Left forelimb (tissue), 1 donor: Measurements from ENCODE around the gene MEGF6.

Experiments used
- DNase-seq: peaks from one replicate; pipeline ENCODE4 v3.0.0-alpha.2; 2018; ENCODE audit warnings: low spot score

MEGF6 gene

DNA sequence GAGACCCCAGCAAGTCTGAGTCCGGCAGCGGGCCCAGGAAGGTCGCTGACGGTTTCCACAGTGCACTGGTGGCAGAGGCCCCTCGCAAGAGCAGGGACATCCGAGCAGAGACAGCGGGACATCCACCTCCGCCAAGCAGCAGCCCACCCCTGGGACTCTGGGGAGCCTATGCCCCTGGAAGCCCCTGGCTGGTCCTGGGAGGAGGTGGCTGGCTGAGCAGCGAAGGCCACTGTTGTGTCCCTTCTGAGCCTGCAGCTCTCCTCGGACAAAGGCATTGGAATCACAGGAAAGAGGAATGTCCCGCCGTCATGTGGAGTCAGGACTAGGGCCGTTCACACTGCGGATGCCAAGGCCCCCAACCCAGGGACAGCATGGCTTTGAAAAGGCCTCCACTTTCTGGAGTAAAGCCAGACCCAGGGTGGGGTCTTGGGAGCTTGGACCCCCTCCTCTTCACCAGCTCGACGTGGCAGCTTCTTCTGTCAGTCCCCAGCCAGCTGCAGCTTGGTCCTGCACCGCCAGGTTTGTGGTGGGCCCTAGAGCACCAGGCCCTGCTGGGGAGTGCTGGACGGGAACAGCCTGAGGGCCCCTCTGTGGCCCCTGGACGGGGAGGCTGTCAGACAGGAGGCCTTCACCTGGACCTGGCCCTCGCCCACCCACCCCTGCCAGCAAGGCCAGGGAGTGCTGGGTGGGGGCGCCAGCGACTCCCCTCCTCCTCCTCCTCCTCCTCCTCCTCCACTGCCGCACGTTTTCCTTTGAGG, 1.4 kb downstream of the MEGF6 start:
- DNase-seq: no peak

DNA sequence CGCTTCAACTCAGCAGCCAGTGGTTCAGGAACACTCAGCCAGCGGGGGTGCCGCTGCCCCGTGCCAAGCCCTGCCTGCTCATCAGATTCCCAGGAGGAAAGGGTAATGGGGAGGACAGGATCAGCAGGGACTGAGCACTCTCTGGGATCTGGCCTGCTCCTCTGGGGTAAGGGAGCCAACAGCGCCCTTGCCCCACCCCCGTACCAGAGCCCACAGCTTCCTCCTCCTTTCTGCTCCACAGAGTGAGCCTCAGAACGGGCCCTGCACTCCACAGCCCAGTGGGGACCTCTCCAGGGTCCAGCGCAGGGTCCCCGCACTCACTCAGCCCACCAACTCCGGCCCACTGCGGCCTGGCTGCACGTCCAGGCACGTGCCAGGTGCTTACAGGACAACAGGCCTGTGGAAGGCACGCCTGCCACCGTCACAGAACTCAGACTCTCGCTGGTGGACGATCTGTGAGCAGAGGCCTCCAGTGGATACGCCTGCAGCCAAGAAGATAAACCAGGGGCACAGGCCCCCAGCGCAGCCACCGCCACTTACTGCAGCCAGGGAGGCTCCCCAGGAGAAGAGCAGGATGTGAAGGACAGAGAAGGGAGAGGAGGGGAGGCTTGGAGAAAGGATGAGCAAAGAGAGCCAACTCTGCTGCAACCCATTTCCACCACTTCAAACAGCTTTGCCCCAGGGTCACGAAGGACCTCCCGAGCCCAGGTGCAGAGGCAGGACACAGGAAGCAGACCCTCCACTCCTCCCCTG, 2.1 kb downstream of the MEGF6 start:
- no peak for DNase-seq

DNA sequence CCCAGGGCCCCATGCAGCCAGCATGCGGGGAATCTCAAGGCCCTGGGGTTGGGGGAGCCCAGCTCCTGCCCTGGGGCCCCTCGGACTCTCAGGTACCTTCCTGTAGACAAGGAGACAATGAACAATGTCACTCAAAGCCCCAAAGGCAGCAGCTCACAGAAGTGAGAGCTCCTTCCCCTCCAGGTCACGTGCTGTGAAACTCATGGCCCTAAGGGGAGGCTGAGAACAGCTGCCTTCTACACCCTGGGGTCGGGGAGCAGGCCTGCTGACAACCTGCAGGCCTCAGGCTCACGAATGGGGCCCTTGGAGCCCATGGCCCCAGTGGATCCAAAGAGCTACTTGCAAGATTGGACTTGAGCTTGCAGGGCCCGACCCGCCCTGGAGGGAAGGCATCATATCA, 3.2 kb downstream of the MEGF6 start:
- DNase-seq: no peak

DNA sequence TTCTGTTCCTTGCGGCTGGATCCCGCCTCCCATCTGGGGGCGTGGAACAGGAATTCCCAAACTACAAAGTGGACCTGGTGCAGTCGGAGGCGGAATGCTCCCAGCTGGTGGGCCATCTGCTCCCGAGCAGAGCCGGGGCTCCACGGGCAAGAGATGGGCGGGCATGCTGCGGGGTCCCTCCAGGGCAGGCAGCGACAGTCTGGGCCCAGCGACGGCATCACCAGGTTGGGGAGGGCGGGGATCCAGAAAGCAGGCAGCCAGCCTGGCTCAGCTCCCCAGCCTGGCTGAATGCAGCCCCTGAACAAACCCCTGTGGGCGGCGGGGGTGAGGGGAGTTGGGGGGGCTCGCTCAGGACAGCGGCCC, 3.6 kb downstream of the MEGF6 start:
- DNase-seq: no peak

DNA sequence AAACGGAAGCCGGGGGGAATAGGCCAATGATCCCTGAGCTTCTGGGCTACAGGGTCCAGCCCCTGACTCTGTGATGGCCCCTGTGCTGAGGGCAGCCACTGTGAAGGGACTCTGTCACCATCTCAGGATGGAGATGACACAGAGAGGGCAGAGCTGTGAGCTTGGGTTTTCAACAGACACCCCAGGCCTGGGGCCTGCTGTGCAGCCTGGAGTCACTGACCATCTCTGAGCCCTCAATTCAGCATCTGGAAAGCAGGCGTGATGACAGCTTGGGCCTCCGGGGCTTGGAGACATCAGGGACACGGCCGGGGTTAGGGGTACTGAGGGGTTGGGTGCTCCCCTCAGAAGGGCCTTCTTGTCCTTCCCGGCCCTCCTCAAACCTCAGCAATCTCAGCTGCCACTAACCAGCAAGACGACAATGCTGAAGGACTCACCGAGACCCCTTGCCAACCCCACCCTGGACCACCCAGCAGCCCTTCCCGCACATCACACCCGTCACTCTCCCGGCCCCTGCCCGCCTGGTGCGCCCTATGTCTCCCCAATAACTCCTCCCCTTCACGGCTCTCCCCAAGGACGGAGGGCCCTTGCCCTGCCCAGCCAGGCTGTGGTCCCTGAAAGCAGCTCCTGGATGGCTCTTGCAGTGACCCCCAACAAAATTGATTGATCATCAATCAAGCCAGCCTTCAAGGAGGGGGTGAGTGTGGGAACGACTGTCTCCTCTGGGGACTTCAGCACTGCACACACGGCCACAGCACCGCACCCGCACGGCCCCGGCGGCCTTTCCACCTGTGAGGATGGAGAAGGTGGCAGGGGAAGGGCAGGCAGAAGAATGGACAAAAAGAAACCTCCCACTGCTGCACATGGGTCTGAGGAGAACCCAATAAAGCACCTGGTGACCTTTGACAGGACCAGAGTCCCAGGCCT, 4.3 kb downstream of the MEGF6 start:
- no peak for DNase-seq

DNA sequence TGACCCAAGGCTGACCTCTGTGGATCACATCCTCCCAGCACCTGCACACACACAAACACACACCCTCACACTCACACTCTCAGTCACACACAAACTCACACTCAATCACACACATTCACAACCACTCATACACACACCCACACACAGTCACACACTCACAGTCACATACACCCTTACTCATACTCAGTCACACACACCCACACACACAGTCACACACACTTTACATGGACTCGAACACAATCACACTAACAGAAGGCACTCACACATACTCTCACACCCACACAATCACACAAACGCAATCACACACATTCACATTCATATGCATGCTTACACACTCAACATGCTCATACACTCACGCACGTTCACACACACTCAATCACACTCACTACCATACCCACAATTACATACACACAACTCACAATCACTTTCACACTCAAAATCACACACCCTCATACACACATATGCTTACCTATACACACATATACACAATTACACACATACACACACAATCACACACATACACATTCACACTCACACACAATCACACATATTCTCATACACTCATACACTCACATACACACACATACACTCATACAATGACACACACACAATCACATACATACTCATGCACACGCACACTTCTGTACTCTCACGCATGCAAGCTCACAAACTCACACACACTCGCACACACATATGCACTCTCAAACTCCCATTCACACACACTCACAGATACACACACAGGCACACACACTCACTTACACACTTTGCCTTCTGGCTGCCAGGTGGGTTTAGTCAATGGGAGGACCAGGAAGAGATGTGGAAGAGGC, 6.1 kb downstream of the MEGF6 start:
- DNase-seq: no peak

DNA sequence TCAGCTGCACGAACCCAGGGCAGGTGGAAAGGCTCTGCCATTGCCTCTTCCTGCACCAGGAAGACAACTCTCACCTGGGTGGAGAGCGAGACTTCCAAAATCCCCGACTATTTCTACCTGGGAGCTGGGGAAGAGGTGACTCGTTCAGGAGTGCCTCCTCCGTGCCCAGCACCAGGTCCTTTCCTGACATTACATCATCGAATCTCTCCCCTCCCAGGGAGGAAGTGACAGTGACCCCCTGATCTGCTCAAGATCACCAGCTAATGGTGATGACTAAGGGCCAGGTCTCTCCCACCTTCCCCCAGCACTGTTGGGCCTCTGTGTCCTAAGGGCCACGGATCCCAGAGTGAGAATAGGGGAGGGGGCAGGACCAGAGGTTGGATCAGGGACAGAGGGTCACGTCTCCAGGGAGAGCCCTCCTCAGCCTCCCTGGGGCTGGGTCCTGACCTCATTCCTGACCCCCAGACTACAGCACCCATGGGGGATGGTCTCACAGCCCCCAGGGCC, 6.8 kb downstream of the MEGF6 start:
- no peak for DNase-seq

DNA sequence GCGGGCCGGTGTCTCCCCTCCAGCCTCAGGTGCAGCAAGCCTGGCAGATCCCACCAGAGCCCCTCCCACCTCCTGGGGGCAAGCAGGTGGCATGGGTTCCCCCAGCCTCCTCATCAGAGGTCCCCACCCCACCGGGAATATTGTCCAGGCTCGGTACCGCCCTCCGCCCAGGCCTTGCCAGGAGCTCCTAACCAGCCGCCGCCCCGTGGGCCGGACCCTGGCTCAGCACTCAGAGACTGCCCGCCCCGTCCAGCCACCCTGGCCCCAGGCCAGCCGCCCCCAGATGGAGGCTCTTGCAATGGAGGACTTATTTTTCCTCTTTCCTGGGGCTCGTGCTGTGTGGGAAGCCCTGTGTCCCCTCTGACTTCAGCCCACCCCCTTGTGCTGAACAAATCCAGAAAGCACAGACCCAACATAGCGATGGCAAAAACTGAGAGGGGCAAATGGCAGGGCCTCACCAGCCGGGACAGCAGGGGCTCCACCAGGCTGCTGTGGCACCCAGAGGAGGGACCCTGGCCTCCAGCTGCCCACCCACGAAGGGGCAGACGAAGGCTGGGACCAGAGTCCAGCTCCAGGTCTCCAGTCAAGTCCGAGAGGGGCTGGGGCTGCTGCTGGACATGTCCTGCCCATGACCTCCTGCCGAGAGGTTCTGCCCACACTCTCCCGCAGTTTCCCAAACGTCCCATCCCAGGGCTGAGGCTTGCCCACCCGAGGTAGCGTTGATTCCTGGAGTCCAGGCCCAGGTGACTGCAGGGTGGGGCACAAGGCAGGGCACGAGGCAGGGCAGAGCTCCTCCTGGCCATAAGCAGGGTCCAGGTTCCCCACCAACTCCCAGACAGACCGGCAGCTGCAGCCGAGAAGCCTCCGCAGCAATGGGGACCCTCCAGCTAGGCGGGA, 7.5 kb downstream of the MEGF6 start:
- no peak for DNase-seq

DNA sequence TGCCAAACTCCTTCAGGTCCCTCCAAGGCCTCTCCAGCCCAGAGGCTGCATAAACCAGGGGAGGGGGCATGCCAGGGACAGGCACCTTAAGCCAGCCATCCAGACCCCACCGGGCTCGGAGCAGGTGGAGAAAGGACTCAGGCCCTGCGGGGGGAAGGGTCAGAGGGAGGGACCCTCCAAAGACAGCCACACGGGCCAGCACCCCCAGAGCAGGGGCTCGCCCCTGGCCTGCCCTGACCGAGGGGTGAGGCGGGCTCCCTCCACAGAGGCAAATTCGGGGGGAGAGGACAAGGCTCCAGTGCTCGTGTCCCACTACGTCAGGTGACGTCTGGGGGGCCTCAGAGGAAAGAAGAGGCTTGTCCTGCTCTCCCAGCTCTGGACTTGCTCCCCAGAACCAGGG, 8.2 kb downstream of the MEGF6 start:
- DNase-seq: no peak

DNA sequence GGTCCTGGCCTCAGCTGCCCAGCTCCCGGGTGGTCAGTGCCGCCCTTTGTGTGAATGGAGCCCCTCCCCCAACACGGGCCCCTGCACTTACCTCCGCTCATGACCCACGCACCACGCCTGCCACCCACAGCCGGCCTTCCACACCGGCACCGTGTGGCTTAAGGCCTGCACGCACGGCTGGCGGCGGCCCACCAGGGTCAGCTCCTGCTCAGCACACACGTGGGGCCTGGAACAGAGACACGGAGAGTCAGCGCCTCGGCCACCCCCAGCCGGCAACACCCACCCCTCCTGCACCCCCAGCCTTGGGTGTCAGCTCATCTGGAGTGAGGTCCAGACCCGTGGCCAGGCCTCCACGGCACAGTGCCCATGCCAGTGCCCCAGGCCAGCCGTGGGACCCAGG, 8.9 kb downstream of the MEGF6 start:
- no peak for DNase-seq

DNA sequence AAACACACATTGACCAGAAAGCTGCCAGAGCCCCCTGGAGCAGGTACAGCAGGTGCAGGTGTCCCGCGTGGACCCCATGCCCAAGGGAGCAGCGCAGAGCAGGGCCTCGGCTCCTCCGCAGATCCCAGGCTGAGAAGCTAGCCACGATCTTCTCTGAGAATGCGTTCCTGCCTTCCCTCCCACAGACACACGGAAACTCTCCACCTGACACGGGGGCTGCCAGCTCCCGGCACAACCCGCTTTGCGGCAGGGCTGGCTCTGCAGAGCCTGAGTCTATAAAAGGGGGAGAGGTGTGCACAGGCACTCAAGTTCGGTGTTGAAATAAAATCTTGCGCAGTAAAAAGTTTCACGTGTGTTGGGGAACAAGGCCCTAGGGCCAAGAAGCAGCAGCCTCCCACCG, 9.6 kb downstream of the MEGF6 start:
- no peak for DNase-seq

DNA sequence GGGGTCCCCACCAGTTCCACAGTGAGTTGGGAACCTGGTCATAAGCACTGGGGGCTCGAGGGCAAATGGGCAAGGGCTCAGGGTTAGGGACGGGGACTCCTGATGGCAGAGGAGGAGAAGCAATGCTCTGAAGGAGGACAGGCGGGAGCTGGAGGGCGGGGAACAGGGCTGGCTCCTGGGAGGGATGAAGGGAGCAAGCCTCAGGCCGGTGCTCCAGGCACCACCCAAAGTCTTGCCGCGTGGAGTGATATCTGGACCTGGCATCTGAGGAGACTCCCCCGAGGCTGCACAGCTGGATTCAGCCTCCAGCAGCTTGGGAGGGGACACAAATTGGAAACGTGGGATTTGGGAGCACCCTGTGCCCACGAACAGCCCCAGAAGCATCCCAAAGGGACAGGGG, 11.0 kb downstream of the MEGF6 start:
- no peak for DNase-seq

DNA sequence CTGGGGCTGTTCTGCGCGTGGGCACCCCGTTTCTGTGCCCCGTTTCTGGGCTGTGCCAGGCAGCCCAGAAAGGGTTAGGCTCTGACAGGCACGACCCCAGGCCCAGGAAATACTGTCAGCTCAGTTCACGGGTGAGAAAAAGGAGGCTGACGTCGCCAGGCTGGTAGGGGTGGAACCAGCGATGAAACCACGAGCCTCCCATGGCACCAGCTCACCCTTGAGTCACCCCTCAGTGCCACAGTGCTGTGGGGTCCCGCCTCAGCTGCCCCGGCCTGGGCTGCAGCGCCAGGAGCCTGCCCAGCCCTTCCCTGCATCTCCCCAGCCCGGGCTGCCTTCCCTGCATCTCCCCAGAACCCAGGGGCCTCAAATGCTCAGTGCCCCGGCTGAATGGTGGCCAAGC, 11.5 kb downstream of the MEGF6 start:
- DNase-seq: no peak

DNA sequence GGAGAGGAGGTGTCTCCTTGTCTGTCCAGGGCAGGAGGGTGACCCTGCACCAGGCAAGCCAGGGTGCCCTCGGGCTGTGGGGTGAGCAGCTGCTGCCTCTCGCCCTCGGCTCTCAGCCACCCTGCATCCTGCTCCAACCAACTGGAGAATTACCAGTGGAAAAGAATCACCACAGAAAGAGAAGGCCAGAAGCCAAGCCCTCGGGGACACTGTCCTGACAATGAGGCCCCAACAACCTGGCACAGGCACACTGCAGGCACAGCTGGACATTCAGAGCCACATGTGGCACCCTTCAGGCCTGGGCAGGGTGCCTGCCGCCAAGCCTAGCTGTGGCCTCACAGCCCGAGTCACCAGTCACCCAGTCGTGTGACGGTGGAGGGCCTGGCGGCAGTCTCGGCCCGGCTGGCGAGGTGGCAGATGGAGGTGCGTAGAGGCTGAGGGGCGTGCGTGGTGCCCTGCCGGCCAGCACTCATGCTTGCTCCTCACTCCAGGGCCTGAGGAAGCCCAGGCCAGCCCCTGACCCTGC, 12.0 kb downstream of the MEGF6 start:
- no peak for DNase-seq

DNA sequence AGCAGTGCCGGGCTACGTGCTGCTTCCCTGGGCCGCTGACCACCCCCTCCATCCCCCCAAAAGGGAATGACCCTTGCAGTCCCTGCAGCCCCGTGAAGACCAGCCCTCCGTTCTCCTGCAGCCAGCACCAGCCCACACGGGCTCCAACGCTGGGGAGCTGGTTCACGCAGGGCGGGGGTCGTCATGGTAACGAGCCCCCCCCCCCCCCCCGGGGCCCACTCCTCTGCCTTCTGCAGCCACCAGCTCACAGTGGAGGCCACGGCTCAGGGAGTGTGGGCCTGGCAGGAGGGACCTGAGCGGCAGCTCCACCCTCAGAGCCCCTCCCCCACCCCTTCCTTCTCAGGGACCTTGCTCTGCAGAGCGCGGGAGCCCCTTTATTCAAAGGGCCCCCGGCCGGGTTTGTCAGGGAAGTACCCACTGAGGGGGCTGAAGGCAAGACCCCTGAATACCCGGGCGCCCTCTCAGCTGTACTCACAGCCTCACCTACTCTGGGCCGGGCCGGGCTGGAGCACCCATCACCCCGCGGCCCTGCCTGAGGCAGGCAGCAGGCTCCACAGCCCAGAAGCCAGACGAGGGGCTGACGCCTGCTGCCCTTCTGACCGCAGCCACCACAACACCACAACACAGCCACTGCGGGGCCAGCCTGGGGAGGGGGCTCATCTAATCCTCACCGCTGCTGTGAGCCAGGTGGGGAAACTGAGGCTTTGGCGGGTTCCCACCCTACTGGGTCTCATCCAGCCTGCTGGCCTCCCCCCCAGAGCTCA, 12.6 kb downstream of the MEGF6 start:
- no peak for DNase-seq

DNA sequence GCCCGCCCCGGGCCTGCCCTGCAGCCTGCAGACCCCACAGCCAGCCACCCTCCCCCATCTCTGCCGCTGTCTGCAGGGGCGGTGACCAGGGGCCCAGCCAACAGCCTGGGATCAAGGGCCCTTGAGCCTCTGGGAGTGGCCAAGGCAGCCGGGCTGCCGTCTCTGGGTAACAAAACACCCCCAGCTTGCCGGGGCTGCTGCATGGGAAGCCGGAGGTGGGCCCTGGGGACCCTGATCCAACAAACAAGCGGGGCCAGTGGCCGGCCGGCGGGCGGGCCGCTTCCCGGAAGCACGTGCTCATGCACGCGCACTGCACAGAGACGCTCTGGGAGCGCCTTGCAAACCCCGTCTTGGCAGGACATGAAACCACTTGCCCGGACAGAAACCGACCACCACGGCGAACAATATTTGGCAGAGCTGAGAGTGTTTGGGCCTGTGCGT, 13.2 kb downstream of the MEGF6 start:
- peak; percentile 79 for DNase-seq

DNA sequence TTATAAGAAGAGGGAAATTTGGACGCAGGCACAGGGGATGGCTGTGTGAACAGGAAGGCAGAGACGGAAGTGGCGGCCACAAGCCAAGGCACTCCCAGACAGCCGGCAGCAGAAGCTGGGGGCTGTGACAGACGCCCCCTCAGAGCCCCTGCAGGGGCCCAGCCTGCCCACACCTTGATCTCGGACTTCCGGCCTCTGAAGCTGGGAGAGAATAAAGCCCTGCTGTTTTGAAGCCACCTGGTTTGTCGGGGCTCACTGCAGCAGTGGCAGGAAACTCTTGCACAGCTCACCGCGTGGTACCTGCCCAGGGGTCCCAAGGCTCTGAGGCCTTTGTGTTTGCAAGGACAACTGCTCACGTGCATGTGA, 13.7 kb downstream of the MEGF6 start:
- no peak for DNase-seq

DNA sequence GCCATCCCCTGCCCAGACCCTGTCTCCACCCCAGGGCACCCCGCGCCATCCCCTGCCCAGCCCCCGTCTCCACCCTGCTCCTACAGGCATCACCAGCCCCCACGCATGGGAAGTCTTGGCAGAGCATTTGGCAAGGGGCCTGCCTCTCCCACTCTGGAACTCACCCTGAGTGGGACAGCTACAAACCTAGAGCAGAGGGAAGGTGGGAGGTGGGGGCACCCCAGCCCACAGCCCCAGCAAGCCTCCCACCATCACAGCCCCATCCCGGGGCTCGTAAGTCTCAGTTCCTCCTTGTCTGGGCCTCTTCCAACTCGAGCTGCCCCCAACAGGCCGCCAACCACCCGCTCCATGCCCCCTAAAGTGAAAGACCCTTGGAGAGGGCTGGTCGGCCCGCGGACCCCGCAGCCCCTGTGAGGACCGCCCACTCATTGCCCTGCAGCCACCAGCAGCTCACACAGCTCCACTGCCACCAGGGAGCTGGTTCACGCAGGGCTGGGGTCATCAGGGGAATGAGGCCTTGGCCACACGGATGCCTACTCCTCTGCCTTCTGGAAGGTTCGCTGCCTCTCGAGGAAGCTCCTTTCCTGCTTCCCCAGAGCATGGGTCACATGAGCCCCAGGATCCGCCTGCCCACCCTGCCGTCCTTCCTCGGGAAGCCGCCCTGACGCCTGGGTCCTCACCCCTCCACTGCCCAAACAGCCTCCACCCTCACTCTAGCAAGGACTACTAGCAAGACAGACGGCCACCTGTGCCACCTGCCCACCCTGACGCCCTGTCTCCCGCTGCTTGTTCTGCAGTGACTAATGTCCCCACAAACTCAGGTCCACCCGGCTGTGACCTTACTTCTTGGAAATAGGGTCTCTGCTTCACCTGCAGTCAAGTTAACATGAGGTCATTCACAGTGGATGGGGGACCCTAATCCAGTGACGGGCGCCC, 14.4 kb downstream of the MEGF6 start:
- DNase-seq: no peak
